HG03135 (cell line): ENCODE measurements around the gene HTATSF1.

ENCODE experiments used
- ATAC-seq: cut with Tn5 transposase; IDR thresholded peaks from one replicate; pipeline ENCODE4 v1.9.1; 2021; ENCODE audit warnings: mild to moderate bottlenecking, moderate library complexity; ENCODE audit not compliant: unreplicated experiment

The HTATSF1 gene

DNA sequence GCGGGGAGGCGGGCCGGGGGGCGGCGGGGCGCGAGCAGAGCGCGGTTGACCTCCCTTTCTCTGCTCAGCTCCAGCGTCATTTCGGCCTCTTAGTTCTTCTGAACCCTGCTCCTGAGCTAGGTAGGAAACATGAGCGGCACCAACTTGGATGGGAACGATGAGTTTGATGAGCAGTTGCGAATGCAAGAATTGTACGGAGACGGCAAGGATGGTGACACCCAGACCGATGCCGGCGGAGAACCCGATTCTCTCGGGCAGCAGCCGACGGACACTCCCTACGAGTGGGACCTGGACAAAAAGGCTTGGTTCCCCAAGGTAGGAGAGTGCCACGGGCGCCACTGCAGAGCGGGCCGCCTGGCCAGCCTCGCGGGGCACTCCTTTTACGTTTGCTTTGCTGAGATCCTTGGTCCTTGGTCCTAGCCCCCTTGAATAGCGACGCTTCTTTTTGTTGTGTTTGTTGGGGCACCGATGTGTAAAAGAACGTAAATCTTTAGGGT lies at the start of gene HTATSF1:
Gene HTATSF1 (plus strand): TSS at position 37 of the 497 bp plus-strand sequence. CDS start 93 bp downstream, at position 130.
- peak; percentile 13 for ATAC-seq

DNA sequence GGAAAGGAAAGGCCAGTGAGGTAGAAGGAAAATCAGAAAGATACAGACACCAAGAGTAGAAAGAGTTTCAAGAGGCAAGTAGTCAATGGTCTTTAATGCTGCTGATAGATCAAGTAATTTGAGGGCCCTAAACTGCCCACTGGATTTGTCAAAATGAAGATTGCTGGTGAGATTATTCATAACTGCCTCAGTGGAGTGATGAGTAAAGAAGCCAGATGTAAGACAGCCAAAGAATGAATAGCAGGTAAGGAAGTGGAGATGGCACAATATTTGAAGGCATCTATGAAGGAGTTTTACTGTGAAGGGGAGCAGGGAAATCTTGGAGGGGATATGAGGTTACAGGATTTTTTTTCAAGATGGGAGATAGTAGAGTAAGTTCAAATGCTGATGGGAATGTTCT lies 49.4 kb upstream of the HTATSF1 start:
- no peak for ATAC-seq

DNA sequence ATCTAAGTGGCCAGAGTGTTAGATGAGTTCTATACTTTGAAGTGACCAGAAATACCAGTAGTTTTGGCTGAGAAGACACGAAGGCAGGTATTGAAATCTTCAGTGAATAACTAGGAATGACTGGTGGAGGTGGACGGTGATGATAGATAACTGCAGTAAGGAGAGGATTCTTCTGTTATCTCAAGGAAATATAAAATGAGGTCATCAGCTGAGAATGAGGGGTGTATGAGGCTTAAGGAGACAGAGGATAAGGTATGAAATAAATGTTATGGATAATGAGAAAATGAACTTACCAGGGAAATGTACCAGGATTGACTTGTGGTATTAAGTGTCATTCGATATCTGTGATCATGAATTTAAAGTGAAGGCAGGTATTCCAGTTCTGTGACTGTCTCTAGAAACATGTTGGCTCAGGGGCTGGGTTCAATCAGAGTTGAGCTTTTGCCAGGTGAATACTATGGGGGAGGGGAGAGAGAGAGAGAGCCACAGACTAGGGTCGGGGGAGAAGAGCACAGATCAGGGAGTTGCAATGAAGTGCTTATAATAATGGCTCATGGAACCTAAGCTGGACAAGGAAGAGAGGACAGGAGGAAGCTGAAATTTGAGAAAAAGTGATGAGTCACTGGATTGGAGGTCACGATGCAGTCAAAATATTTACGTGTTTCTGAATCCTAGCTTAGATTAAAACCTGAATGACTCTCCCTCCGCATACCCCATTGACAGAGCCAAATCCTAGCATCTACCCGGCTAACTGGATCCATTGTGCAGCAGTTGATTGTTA lies 47.2 kb upstream of the HTATSF1 start:
- ATAC-seq = no peak

GRCh38 chrX:136452614-136453013 lies 44.8 kb upstream of the HTATSF1 start:
- no peak for ATAC-seq

DNA sequence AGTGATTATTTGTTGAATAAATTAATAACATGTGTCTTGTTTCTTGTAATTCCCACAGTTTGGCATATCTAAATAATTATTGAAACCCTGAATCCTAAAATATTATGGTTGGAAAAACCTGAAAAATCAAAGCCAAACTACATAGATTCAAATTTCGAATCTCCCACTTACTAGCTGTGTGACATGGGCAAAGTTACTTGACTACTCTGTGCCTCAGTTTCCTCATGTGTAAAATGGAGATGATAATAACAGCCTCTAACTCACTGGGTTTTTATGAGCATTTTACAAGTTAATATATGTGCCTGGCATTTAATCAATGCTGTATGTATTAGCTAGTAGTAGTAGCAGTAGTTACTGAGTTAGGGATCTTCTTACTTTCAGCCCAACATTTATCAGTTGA lies 44.3 kb upstream of the HTATSF1 start:
- no peak for ATAC-seq

GRCh38 chrX:136453771-136454170 lies 43.6 kb upstream of the HTATSF1 start:
- ATAC-seq = no peak

GRCh38 chrX:136456133-136456532 lies 41.3 kb upstream of the HTATSF1 start:
- ATAC-seq = no peak

GRCh38 chrX:136457303-136457917 lies 40.0 kb upstream of the HTATSF1 start:
- ATAC-seq = no peak

DNA sequence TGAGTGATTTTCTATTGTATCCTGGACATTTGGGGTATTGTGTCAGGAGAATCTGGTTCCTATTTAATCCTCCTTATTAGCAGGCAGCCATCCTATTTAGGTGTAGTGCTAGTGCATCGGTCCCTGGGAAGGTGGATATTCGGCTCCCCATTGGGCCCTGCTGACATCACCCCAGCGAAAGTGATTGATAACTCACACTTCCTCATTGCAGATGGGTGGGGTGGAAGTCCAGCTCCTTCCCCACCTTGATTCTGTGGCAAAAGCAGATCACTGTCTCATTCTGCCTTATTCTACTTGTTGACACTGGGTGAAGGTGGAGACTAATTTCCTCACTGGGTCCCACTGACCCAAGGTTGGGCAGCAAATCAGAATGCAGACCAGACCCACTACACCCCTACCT lies 32.8 kb upstream of the HTATSF1 start:
- ATAC-seq = no peak

DNA sequence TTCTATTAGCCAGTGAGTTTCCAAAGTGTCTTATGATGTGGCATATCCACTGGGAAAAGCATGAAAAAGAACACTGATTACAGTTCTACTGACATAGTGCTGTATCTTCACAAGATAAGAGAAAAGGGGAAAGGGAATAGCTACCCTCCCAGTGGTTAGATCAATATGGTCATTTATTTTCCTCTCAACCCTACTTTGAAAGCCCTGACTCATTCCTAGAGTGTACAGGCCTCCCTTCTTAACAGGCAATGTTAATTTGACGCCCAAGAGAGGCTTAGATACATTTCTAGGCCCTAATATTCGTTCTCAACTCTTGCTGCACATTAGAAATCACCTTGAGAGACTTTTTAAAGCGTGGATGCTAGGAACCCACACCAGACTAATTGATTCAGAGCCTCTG lies 30.1 kb upstream of the HTATSF1 start:
- ATAC-seq = no peak

DNA sequence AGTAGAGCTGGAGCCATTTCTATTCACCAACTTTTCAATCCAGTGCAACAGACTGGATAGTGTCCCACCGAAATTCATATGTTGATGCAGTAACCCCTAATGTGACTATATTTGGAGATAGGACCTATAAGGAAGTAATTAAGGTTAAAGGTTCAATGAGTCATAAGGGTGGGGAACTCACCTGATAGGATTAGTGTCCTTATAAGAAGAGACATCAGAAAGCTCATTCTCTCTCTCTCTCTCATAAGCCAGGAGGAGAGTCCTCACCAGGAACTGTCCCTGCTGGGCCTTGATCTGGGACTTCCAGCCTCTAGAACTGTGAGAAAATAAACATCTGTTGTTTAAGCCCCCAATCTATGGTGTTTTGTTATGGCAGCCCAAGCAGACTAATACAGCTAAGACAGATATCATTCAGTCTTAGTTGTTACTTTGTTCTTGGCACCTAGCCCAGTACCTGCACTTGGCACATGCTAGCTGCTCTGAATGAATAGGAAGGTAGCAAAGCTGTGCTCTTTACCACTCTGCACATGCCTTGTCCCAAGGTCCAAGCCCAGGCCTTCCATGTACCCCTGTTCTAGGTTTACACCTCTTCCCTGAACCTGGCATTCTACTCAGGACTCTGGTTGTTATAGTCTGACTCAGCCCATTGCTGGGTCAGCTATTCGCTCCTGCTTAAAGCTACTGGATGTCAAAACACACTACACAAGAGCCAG lies 28.8 kb upstream of the HTATSF1 start:
- no peak for ATAC-seq

- no peak for ATAC-seq
Measured at GRCh38 chrX:136473663-136474062, 23.7 kb upstream of the HTATSF1 start.

- ATAC-seq = no peak
Measured at GRCh38 chrX:136475236-136475635, 22.2 kb upstream of the HTATSF1 start.

DNA sequence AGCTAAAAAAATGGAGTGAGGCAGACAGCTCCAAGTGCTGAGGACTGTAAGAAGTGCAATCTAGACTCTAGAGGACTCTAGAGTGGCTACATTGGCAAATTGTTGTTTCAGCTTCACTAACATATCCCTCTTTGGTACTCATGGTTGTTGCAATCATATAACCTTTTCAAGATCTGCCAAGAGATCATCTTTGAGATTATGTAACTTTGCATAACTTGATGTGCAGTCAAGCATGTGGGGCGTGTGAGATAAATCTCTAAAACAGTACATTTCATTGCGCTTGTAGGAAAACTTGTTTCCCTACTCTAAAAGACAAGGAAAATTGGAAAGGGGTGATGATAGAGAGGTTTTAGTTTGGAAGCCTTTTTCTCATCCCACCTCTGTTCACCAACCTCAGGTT lies 20.9 kb upstream of the HTATSF1 start:
- no peak for ATAC-seq

DNA sequence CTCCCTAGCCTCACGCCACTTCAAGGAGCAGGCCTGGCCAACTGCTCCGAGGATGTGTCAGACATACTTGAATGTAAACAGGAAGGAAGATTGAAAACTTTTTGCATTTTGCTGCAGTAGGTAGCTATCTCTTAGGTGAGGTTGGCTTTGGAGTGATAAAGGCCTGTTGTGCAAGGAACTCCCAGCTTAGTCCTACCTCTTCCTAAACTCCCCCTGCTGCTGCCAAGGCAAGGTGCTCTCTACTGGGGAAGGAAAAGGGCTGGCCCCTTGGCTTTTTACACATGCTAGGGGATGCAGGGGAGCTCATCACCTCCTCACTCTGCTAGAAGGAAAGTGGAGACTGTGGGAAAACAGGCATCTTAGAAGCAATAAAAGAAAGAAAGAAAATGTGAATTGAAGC lies 20.4 kb upstream of the HTATSF1 start:
- no peak for ATAC-seq

DNA sequence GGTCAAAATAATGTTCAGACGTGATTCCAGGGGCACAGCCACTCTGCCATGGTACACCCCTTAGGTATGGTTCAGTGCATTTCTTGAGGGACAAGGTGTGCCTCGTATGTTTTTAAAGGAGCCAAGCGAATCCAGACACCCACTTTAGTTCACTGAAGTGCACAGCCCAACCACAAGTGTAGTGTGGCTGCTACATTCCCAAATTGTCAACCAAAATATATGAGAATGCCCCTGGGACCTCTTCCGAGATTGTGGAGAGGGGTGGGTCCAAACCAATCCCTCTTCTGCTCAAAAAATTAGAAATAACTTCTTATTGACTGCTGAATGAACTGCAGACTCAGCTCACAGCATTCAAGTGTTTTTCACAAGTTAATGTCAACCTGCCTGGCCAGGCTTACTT lies 17.0 kb upstream of the HTATSF1 start:
- ATAC-seq = no peak

- no peak for ATAC-seq
Measured at GRCh38 chrX:136487647-136488046, 9.7 kb upstream of the HTATSF1 start, which contains the start of gene BRS3. Gene BRS3 (plus strand): TSS chrX:136487947. CDS start chrX:136488115, 168 bp downstream.

DNA sequence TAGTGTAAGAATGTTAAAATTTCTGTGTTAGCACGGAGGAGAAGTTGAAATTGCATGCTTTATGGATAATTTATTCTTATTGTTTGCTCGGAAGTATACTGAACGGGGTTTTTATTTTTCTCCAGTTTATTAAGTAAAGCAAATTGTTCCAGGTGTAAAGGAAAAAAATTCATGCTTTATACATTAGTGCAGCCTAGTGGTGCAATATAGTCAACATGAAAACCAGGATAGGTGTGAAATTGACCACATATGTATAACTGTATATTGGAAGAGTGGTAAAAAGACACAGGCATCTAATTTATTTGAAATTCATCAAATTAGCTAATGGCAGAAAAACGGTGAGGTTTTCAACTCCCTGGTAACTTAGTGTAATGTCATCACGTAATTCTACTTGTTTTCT lies 8.7 kb upstream of the HTATSF1 start:
- no peak for ATAC-seq

DNA sequence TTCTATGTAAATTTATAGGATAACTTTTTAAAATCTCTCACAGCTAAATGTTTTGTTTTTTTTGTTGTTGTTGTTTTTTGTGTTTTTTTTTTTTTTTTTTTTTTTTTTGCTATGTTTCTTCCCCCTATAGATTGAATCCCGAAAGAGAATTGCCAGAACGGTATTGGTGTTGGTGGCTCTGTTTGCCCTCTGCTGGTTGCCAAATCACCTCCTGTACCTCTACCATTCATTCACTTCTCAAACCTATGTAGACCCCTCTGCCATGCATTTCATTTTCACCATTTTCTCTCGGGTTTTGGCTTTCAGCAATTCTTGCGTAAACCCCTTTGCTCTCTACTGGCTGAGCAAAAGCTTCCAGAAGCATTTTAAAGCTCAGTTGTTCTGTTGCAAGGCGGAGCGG lies 5.6 kb upstream of the HTATSF1 start:
- no peak for ATAC-seq

DNA sequence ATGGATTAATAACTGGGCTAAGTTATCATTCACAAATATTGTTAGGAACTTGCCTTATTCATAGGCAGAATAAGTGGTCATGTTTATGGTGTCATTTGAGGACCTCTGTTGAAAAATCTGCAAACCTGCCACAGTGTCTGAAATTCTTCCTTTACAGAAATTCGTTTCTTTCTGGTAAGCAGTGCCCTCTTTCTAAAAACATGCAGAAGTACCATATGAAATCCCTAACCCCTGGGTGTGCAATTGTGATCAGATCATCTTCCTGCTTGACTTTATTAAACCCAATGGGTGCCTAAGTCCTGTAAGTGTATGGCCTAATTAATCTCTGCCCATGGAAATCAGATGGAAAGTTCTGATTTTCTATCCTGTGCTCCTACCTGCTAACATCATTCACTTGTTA lies 4.4 kb upstream of the HTATSF1 start:
- no peak for ATAC-seq

DNA sequence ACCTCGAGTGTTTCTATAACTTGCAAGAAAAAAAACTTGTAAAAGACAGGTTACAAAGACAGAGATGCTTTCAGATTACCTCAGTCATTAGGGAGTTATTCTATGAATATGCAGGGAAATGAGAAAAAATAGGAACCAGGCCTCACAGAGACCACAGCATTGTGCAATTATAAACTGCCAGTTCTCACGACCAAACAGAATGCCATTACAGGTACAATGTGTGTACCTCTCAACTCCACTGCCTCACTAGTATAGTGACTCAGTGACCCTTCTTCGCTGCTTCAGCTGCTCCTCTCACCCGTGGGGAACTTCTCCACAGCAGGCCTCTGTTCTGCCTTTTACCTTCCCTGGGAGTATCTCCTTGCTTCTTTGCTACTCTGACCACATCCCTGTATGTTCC lies 2.3 kb upstream of the HTATSF1 start:
- ATAC-seq = no peak
